M059J (cell line): Measurements from ENCODE around the gene TCERG1L. TPM values are rescaled to one million over a fixed set of nuclear protein-coding genes. Genes with fewer than 3 reads are reported as not detected.
A peak's percentile ranks its signal among the peaks of the same experiment; 100 is the strongest.

Experiments used
- DNase-seq: peaks from one replicate; pipeline ENCODE4 v3.0.0-alpha.2; 2012; ENCODE audit warnings: low read depth
- total RNA-seq: library from RNA; depleted of rRNA; stranded (reverse); fragments of >200 nt; shearing (Covaris generic); gene quantifications from 2 replicates; pipeline ENCODE4 v1.2.3, GENCODE V29; 2014

The TCERG1L gene
- total RNA-seq, 1 experiment from 2014 or later: not detected

- no peak for DNase-seq
Observed at GRCh38 chr10:131070856-131071255, 240.7 kb downstream of the TCERG1L start.

GRCh38 chr10:131068760-131069159, 242.8 kb downstream of the TCERG1L start:
- no peak for DNase-seq

- no peak for DNase-seq
Observed at GRCh38 chr10:131068311-131068710, 243.2 kb downstream of the TCERG1L start.

- no peak for DNase-seq
Observed at GRCh38 chr10:131067690-131068089, 243.8 kb downstream of the TCERG1L start.

GRCh38 chr10:131065673-131066305, 245.7 kb downstream of the TCERG1L start:
- no peak for DNase-seq

GRCh38 chr10:131063311-131063710, 248.2 kb downstream of the TCERG1L start:
- no peak for DNase-seq

- no peak for DNase-seq
Observed at GRCh38 chr10:131062621-131063260, 248.8 kb downstream of the TCERG1L start.

GRCh38 chr10:131061216-131061615, 250.3 kb downstream of the TCERG1L start:
- no peak for DNase-seq

GRCh38 chr10:131059881-131060280, 251.6 kb downstream of the TCERG1L start:
- no peak for DNase-seq

- no peak for DNase-seq
Observed at GRCh38 chr10:131058799-131059198, 252.7 kb downstream of the TCERG1L start.

GRCh38 chr10:131056781-131057180, 254.7 kb downstream of the TCERG1L start:
- no peak for DNase-seq

- DNase-seq: no peak
Observed at GRCh38 chr10:131056091-131056579, 255.4 kb downstream of the TCERG1L start.

- no peak for DNase-seq
Observed at GRCh38 chr10:131055437-131055836, 256.1 kb downstream of the TCERG1L start.

- DNase-seq: no peak
Observed at GRCh38 chr10:131053192-131053591, 258.3 kb downstream of the TCERG1L start.

- DNase-seq: no peak
Observed at GRCh38 chr10:131050162-131050766, 261.3 kb downstream of the TCERG1L start.

- no peak for DNase-seq
Observed at GRCh38 chr10:131049016-131049415, 262.5 kb downstream of the TCERG1L start.

GRCh38 chr10:131048606-131049005, 262.9 kb downstream of the TCERG1L start:
- DNase-seq: no peak

GRCh38 chr10:131047501-131047900, 264.0 kb downstream of the TCERG1L start:
- no peak for DNase-seq

- no peak for DNase-seq
Observed at GRCh38 chr10:131046194-131046593, 265.3 kb downstream of the TCERG1L start.

- DNase-seq: no peak
Observed at GRCh38 chr10:131044379-131045111, 267.0 kb downstream of the TCERG1L start.

- peak; percentile 2 for DNase-seq
Observed at GRCh38 chr10:131043039-131043691, 268.4 kb downstream of the TCERG1L start.
